Stomach (tissue), 4 donors: ENCODE data around the gene ENPP4.

Experiments used
- CTCF ChIP-seq, 7 experiments: fragments of 450-650 bp in 4 of 7; fragments of 200-600 bp in 3 of 7; sonication (generic) in 3 of 7; IDR thresholded peaks; one replicate each; pipeline ENCODE4 v1.5.1; 2016 to 2019; ENCODE audit warnings: antibody characterized with exemption in 7 of 7, control low read depth in 2 of 7, mild to moderate bottlenecking in 1 of 7
- EP300 ChIP-seq: sonication (generic); formaldehyde crosslinking; IDR thresholded peaks from one replicate; pipeline ENCODE4 v1.6.1; 2017; ENCODE audit warnings: antibody characterized with exemption
- POLR2A ChIP-seq, 4 donors: fragments of 450-650 bp; IDR thresholded peaks; one replicate each; pipeline ENCODE4 v1.6.1; 2016; ENCODE audit warnings: antibody characterized with exemption in 4 of 4, control low read depth in 2 of 4, mild to moderate bottlenecking in 1 of 4, moderate library complexity in 1 of 4
- POLR2AphosphoS5 ChIP-seq, 3 donors: sonication (generic); formaldehyde crosslinking; IDR thresholded peaks; one replicate each; pipeline ENCODE4 v1.6.1; 2016; ENCODE audit warnings: antibody characterized with exemption in 3 of 3

GRCh38 chr6:46128476-46128875 is 1.3 kb upstream of the ENPP4 start:
- TF ChIP-seq POLR2AphosphoS5 (IDR thresholded peaks at IDR 0.05), result no peak
- no peak for TF ChIP-seq CTCF (IDR thresholded peaks at IDR 0.05)
- TF ChIP-seq POLR2A (IDR thresholded peaks at IDR 0.05), result no peak
- no peak for TF ChIP-seq EP300
